Mesodermal cell (in vitro differentiated cells): ENCODE data around the gene MACC1.
A peak's percentile ranks its signal among the peaks of the same experiment; 100 is the strongest.

Experiments used
- H3K27ac ChIP-seq: 2 replicates; pipeline ENCODE4 v1.7.0; 2013; ENCODE audit warnings: mild to moderate bottlenecking, low read depth, low read length, moderate library complexity; ENCODE audit not compliant: severe bottlenecking
- H3K36me3 ChIP-seq: 2 replicates; pipeline ENCODE4 v1.7.1; 2013; ENCODE audit warnings: mild to moderate bottlenecking, low read length, moderate library complexity; ENCODE audit not compliant: control insufficient read depth, insufficient read depth
- H3K4me1 ChIP-seq: one replicate; pipeline ENCODE4 v1.7.1; 2013; ENCODE audit warnings: mild to moderate bottlenecking, low read length; ENCODE audit not compliant: insufficient read depth, control insufficient read depth, poor library complexity, severe bottlenecking
- H3K4me3 ChIP-seq: 2 replicates; pipeline ENCODE4 v1.7.0; 2013; ENCODE audit warnings: low read length, control low read depth, mild to moderate bottlenecking; ENCODE audit not compliant: insufficient read depth, poor library complexity, severe bottlenecking; ENCODE audit errors: extremely low read depth
- H3K9me3 ChIP-seq: 2 replicates; pipeline ENCODE4 v1.7.1; 2013; ENCODE audit warnings: mild to moderate bottlenecking, low read length, moderate library complexity; ENCODE audit not compliant: control insufficient read depth
- WGBS, 2 experiments: methylation state at CpG; one replicate each; pipeline ENCODE4 v1.1.5; 2013; ENCODE audit warnings: missing lambda C conversion rate in 2 of 2; ENCODE audit not compliant: insufficient coverage in 2 of 2; 5-methylcytosine and 5-hydroxymethylcytosine counted together

Gene MACC1

DNA sequence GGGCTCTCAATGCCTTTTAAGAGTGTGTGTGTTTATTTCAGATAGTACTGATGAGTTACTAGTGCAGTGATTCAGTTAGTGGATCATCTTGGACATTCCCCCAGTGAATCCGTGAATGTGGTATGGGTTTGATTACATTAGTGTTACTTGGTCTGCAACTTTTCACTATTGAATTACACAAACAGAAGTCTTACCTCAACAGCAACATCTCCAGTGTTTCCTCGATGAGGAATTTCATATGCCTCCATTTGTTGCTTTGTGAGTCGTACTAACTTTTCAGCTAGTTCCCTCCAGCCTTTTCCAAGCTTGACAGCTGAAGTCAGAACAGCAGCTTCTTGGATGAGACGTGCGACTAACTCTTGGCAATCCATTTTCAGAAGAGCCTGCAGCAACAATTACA, 63.2 kb downstream of the MACC1 start:
- Histone ChIP-seq H3K27ac (no peak overlapping the region), H3K4me1 (peaks cover 3% of the 10 kb centered on the region)
- 80 to 91% methylated on average over 2 to 4 of the region's 5 CpGs for WGBS, 2 experiments

DNA sequence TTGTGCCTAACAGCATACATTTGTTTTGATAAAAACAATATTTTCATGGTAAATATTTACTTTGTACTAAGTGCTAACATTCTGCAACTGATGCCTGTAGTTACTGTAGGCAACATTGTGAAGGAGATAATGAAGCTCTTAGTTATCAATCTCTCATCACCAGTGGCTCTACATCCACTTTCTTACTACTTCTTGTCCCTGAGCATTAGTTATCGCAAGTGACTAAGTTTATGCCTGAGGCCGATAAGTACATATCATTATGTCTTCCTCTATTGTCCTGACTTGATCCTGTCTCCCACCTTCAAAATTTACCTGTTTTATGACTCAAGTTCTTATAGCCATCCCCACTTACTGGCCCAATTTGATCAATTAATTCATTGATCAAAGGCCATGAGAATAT, 63.6 kb downstream of the MACC1 start:
- Histone ChIP-seq H3K4me1 (peaks cover 3% of the 10 kb centered on the region), H3K4me3 (no peak overlapping the region), H3K9me3 (no peaks in the 10 kb centered on the region), H3K27ac (no peak overlapping the region), H3K36me3 (no peaks in the 10 kb centered on the region)
- WGBS, 2 experiments: 96 to 100% methylated on average over 2 of the region's 2 CpGs

More for the DNA sequence above, 63.2 kb downstream of the MACC1 start:
- no peaks in the 10 kb centered on the region for H3K36me3 ChIP-seq
- H3K4me3 ChIP-seq: no peak overlapping the region
- no peaks in the 10 kb centered on the region for H3K9me3 ChIP-seq

DNA sequence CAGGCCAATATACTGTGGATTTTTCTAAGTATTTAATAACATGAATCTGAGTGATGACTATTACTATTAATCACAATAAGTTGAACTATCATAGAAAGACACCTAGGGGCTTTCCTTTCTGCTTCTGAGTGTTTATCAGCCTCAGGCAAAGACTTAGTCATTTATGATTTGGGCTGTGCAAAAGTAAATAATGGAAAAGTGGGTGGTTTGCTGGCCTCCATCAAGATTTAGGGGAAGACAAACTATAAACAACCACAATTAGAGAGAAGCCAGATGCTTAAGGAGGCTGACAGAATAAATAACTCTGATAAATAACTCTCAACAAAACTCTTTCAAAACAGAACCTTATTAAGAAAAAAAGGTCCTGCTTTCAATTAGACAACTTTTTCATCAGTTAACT, 64.7 kb downstream of the MACC1 start:
- no peaks in the 10 kb centered on the region for H3K9me3 ChIP-seq
- no peaks in the 10 kb centered on the region for H3K36me3 ChIP-seq
- peaks cover 3% of the 10 kb centered on the region for H3K4me1 ChIP-seq
- H3K4me3 ChIP-seq: no peak overlapping the region
- H3K27ac ChIP-seq: no peak overlapping the region

DNA sequence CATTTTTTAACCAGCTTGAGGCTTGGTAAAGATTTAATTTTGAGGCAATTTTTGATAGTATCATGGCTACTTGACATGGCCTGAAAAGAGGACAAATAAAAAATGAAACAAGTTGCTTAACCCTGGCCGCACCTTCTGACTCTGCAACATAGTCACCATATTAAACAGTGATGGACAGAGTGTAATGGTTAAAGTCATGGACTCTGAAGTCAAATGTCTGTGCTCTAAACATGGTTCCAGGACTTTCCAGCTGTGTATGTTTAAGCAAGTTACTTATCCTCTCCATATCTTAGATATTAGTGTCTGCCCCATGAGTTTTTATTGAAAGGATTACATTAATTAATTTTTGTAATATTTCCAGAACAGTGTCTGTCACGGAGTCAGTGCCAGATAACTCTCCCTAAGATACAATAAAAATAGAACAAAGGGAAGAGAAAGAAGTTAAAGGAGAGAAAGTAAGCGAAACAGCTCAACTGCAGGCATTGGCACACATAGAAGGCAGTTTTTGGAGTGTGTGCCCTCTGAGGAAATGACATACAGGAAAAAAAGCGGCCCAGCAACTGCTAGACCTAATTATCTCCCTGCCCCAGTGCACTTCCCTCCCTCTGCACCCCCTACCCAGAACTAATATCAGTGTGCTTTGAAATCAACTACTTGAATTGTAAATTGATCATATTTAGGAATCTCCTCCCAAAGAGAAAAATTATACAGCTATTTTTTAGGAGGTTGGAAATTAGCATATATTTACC, 65.3 kb downstream of the MACC1 start:
- Histone ChIP-seq H3K27ac (peak overlapping the region; percentile 24), H3K4me3 (no peak overlapping the region), H3K36me3 (no peaks in the 10 kb centered on the region), H3K9me3 (no peaks in the 10 kb centered on the region), H3K4me1 (peaks cover 3% of the 10 kb centered on the region)
- WGBS, 2 experiments: 100% methylated on average over 1 of the region's 4 CpGs; no CpG with 5 or more reads in 1 of the 2 experiments

DNA sequence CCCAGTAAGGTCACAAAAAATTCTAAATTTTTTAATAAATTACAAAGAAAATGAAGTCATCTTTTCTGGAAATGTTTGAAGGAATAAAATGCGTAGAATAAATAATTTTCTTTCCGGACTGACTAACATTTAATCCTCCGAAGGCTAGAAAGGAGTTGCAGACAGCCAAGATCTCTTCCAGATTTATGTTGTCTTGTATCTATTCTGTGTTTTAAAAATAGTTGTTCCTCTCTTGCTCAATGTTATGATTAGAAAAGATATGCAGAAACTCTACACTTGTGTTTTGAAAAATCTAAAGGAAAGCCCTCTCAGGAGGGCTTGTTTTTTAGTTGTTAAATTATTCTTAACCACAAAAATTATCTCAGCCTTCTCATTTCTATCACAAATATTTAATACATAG, 70.7 kb downstream of the MACC1 start:
- Histone ChIP-seq H3K4me3 (no peak overlapping the region), H3K27ac (no peak overlapping the region), H3K4me1 (no peaks in the 10 kb centered on the region), H3K9me3 (no peaks in the 10 kb centered on the region), H3K36me3 (no peaks in the 10 kb centered on the region)
- WGBS, 2 experiments: 83% methylated on average over 3 of the region's 3 CpGs; no CpG with 5 or more reads in 1 of the 2 experiments

DNA sequence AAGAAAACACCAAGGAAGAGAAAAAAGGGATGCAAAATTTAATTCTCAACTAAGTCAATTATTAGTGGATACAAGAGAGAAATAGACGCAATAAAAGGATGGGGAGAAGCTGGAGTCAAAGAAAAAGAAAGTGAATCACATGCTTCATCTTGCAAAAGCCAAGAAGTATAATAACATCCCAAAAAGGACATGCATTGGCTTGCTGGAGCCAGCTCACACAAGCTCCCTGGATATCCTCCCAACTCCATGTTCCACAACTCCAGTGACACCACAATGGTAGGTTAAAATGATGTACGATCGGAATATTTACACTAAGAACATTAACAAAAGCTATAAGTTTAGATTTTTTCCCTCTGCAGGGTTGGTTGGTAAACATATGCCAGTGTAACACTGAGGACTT, 72.4 kb downstream of the MACC1 start:
- Histone ChIP-seq H3K9me3 (no peaks in the 10 kb centered on the region), H3K4me1 (no peaks in the 10 kb centered on the region), H3K36me3 (no peaks in the 10 kb centered on the region), H3K27ac (no peak overlapping the region), H3K4me3 (no peak overlapping the region)
- no CpG with 5 or more reads among the region's 3 CpGs for WGBS, 2 experiments

DNA sequence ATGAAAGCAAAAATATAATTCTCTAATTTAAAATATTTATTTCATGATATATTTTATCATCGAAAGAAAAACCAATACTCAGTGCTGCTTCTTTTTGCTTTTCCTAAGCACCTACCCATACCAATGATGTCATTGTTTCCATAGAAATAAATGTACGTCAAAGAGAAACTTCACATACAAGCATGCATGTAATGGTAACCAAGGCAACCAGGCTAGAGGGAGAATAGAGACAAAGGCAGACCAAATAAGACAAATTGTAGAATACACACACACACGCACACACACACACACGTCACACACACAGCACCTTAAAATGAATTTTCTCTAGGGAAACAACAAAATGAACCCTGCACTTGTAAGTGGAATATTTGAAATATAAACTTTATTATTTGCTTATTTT, 75.5 kb downstream of the MACC1 start:
- no peaks in the 10 kb centered on the region for H3K9me3 ChIP-seq
- WGBS, 2 experiments: no CpG with 5 or more reads among the region's 4 CpGs

DNA sequence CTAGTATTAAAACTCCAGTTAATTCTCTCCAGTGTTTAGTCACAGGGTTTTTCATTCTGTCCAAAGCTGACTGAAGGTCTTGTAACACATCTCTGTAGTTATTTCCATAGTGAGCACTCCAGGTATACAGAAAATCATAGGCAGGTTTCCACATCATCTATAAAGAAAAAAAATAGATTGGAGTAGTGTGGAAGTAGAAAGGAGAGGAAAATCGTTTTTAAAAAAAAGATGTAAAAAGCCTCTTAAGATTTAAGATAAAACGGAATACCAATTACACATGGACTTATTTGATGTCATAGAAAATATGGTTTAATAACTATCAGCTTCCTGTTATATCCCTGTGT, 76.2 kb downstream of the MACC1 start:
- H3K4me3 ChIP-seq: no peak overlapping the region
- no CpG with 5 or more reads among the region's 2 CpGs for WGBS, 2 experiments
- H3K4me1 ChIP-seq: no peaks in the 10 kb centered on the region
- H3K27ac ChIP-seq: peak overlapping the region; percentile 6
- H3K9me3 ChIP-seq: no peaks in the 10 kb centered on the region
- no peaks in the 10 kb centered on the region for H3K36me3 ChIP-seq

More for the DNA sequence above, 75.5 kb downstream of the MACC1 start:
- no peaks in the 10 kb centered on the region for H3K36me3 ChIP-seq
- H3K4me3 ChIP-seq: no peak overlapping the region
- no peaks in the 10 kb centered on the region for H3K4me1 ChIP-seq
- no peak overlapping the region for H3K27ac ChIP-seq

DNA sequence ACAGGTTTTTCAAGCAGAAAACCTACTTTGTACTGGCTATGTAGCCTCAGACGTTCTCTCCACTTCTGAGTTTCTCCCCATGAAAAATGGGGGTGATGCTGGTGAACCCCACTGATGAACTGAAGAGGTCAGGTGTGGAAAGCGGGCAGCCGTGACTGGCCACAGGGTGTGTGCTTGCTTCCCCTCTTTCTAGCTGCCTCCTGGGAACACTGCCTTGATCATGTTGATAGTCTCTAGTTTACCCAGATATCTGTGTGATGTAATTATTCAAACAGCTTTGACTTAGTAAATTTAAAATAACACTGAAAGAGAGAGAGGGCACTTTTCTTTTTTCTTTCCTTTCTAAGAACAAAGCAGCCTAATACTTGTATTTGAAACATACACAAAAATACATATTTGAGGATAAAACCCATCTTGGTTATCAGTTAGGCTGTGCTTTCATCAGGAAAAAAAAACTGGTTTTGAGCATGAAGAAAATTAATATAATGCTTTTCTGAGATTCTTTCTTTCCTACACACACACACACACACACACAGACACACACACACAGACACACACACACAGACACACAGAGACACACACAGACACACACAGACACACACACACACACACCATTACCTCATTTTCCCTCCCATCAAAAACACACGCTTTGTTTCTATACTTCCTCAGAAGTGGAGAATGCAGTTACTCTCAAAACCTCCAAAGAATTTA, 76.7 kb downstream of the MACC1 start:
- Histone ChIP-seq H3K4me1 (no peaks in the 10 kb centered on the region), H3K27ac (no peak overlapping the region), H3K4me3 (no peak overlapping the region), H3K36me3 (no peaks in the 10 kb centered on the region), H3K9me3 (no peaks in the 10 kb centered on the region)
- WGBS, 2 experiments: 63 to 68% methylated on average over 1 to 2 of the region's 4 CpGs

DNA sequence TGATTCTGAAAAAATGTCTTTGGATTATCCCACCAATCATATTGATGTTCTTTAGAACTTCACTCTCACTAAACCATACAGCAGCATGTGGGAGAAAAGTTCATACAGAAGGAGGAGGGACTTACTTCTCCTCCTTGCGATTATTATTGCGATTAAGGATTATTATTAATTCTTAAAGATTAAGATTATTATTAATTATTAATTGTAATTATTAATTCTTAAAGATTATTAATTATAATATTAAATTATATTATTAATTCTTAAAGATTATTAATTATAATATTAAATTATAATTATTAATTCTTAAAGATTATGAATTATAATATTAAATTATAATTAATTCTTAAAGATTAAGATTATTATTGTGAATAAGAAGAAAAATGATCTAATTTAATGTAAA, 80.5 kb downstream of the MACC1 start:
- Histone ChIP-seq H3K27ac (no peak overlapping the region), H3K4me3 (no peak overlapping the region), H3K4me1 (no peaks in the 10 kb centered on the region), H3K9me3 (no peaks in the 10 kb centered on the region), H3K36me3 (no peaks in the 10 kb centered on the region)
- no CpG with 5 or more reads among the region's 2 CpGs for WGBS, 2 experiments

DNA sequence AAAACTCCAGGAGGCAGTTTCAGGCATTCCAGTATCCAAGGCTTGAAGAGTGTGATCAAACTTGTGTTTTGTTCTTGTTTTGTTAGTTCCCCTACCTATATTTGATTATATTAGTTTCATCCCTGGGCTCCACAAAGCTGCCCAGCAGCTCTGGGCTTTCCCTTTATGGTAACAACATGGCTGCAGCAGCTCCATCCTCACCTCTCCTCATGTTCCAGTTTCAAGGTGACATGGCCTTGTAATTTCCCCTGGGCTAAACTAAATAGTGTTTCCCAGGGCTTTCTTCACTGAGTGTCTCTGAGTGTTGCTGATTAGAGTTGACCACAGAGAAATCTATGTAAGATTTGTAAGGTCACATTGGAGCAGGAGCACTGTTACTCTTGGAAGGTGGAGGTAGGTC, 83.4 kb downstream of the MACC1 start:
- Histone ChIP-seq H3K27ac (no peak overlapping the region), H3K36me3 (no peaks in the 10 kb centered on the region), H3K9me3 (no peaks in the 10 kb centered on the region), H3K4me3 (no peak overlapping the region), H3K4me1 (no peaks in the 10 kb centered on the region)
